Measurements from ENCODE around the gene ASAP2.

Gene ASAP2

GRCh38 chr2:9359463-9359862 lies 152.9 kb downstream of the ASAP2 start:
- DNase-seq, result no peak

- DNase-seq, result no peak
Observed at GRCh38 chr2:9360110-9360509, 153.5 kb downstream of the ASAP2 start.

- no peak for DNase-seq
Observed at GRCh38 chr2:9360701-9361100, 154.1 kb downstream of the ASAP2 start.

GRCh38 chr2:9364373-9364772 lies 157.8 kb downstream of the ASAP2 start:
- no peak for DNase-seq

- DNase-seq, result no peak
Observed at GRCh38 chr2:9364791-9365497, 158.3 kb downstream of the ASAP2 start.

GRCh38 chr2:9365498-9366019 lies 158.9 kb downstream of the ASAP2 start:
- no peak for DNase-seq

- DNase-seq, result no peak
Observed at GRCh38 chr2:9366026-9366425, 159.4 kb downstream of the ASAP2 start.

GRCh38 chr2:9370746-9371145 lies 164.1 kb downstream of the ASAP2 start:
- no peak for DNase-seq

- DNase-seq, result no peak
Observed at GRCh38 chr2:9373047-9373446, 166.4 kb downstream of the ASAP2 start.

- DNase-seq, result no peak
Observed at GRCh38 chr2:9373476-9373875, 166.9 kb downstream of the ASAP2 start.

- no peak for DNase-seq
Observed at GRCh38 chr2:9374071-9374730, 167.6 kb downstream of the ASAP2 start.

- DNase-seq, result no peak
Observed at GRCh38 chr2:9375857-9376428, 169.3 kb downstream of the ASAP2 start.

- DNase-seq, result no peak
Observed at GRCh38 chr2:9377461-9378097, 171.0 kb downstream of the ASAP2 start.

- DNase-seq, result no peak
Observed at GRCh38 chr2:9378433-9379390, 172.1 kb downstream of the ASAP2 start.

GRCh38 chr2:9379391-9379755 lies 172.8 kb downstream of the ASAP2 start:
- no peak for DNase-seq

GRCh38 chr2:9380702-9381628 lies 174.4 kb downstream of the ASAP2 start:
- DNase-seq, result no peak

GRCh38 chr2:9382604-9383235 lies 176.1 kb downstream of the ASAP2 start:
- no peak for DNase-seq

- no peak for DNase-seq
Observed at GRCh38 chr2:9384521-9384920, 177.9 kb downstream of the ASAP2 start.

GRCh38 chr2:9385841-9386240 lies 179.2 kb downstream of the ASAP2 start:
- no peak for DNase-seq

GRCh38 chr2:9388199-9388681 lies 181.6 kb downstream of the ASAP2 start:
- no peak for DNase-seq

All from effector CD4-positive, alpha-beta T cell (primary cell).